ENCODE measurements around the gene KLHDC9. TPM values are rescaled to one million over a fixed set of nuclear protein-coding genes. Genes with fewer than 3 reads are reported as not detected.

KLHDC9 gene
- polyA plus RNA-seq, 12 donors = 0.32 to 1.7 (median 0.73) TPM; not detected in 3

GRCh38 chr1:161130266-161130665 is 32.1 kb downstream of the KLHDC9 start:
- no peak for DNase-seq

GRCh38 chr1:161131523-161132409 is 33.6 kb downstream of the KLHDC9 start:
- peak; percentile 55 for DNase-seq

DNA sequence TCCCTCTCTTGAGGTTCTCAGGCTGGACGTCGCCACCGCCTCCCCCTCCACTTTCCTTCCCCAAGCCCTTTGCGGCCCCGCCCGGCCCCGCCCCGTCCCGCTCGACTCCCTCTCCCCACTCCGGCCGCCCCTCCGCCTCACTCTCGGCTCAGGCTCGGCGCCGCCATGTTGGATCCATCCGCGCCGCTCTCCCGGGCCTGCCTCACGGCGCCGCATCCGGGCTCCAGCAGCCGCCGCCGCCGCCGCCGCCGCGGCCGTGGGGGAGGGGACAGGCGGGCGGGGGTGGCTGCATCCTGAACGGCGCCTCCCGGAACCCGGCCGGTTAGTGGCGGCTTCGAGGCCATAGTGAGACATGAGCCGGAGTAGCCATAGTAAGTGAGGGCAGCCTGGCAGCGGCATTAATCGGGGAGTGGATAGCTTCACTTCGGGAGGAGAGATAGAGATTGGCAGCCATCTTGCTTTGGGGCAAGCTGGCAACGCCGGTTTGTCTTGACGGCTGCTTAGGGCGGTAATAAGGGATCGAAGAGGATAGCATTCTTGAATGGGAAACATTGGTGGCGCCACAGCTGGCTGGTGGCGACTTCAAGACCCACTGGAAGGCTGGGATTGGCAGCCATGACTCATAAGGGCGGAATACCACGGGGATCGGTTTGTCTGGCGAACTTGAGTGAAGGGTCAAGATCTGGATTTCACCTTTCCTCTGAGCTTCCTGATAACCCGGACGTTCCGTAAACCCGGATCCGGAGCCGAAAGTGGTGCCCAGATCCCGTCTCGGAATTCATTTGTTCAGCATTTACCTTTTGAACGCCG is 34.5 kb downstream of the KLHDC9 start, which contains the start of gene DEDD:
Gene DEDD, minus strand, starts transcription at position 258 of the 810 bp plus-strand sequence. CDS start 8,205 bp downstream, outside the sequence.
- DNase-seq = peak; percentile 94

GRCh38 chr1:161133220-161133740 is 35.1 kb downstream of the KLHDC9 start:
- DNase-seq = no peak

GRCh38 chr1:161137881-161138280 is 39.7 kb downstream of the KLHDC9 start:
- DNase-seq = no peak

- no peak for DNase-seq
Measured at GRCh38 chr1:161138431-161138830, 40.3 kb downstream of the KLHDC9 start.

DNA sequence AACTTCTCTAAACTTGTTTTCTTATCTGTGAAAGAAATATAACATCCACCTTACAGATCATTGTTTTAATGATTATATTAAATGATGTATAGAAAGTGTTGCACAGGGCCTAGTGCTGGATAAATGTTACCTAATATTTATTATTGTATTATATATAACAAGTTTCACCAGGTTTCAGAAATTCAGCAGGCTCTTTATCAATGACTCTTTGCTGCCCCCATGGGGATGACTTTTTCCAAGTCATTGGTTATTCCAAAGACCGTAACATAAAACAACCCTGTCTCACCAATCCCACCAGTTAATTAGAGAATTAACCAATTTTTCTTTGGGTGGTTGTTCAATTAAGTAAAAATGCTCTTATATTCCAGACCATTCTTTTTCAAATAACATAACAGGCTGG is 41.6 kb downstream of the KLHDC9 start:
- DNase-seq = no peak

DNA sequence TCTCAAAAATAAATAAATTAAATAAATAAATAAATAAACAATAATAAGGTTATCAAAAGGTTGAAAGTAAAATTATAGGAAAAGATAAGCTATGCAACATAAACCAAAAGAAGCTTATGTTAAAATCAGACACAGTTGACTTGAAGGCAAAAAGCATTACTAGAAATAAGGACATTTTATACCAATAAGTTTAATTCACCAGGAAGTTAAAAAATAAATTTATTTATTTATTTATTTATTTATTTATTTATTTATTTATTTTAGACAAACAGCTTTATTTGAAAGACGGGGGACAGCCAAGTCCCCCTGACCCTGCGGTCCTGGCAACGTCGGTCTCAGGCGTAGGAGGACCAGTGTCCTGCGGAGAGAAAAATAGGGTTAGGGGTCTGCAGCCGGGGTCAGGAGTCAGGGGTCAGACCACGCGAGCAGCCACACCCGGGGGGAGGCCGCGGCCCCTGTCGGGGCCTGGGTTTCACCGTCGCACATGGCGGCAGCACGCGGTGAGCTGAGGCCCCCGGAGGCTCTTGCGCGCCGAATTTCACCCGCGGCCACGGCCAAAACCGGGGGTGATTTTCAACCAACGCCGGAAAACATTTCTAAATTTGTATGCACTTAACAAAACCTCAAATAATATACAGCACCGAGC is 42.7 kb downstream of the KLHDC9 start:
- no peak for DNase-seq

DNA sequence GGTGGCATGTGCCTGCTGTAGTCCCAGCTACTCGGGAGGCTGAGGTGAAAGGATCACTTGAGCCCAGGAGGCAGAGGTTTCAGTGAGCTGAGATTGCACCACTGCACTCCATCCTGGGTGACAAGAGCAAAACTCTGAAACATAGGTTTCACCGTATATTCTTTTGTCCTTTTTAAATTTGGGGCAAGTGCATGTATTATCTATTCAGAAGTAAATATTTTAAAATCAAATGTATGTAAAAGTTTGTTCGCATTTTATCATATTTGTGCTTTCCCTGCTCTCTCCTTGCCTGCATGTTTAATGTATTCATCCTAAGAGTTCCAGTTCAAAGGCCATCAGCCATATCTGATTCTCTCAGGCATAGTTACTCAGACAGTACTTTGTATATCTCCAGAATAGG is 47.7 kb downstream of the KLHDC9 start:
- no peak for DNase-seq

Other genes starting within 250 kb of the KLHDC9 start
- 1 to 10 TPM in 3 of 12 donors, under 1 TPM in 6, not detected in 3; 0.09 to 5.6 (median 0.36) TPM for gene CD244, start 235.5 kb upstream of the KLHDC9 start, polyA plus RNA-seq (ENCODE audit: insufficient read length in 12 of 12)
- 10 to 100 TPM in 1 of 12 donors, 1 to 10 TPM in 1, under 1 TPM in 6, not detected in 4; 0.16 to 29.3 (median 0.35) TPM for gene ITLN1, start 213.2 kb upstream of the KLHDC9 start, polyA plus RNA-seq (ENCODE audit: insufficient read length in 12 of 12)
- under 1 TPM in 1 of 12 donors, not detected in 11; 0.36 TPM for gene ITLN2, start 143.6 kb upstream of the KLHDC9 start, polyA plus RNA-seq (ENCODE audit: insufficient read length in 12 of 12)
- 10 to 100 TPM in 11 of 12 donors, not detected in 1; 11.5 to 40.4 (median 16.3) TPM for gene F11R, start 77.2 kb upstream of the KLHDC9 start, polyA plus RNA-seq (ENCODE audit: insufficient read length in 12 of 12)
- gene TSTD1, start 59.4 kb upstream of the KLHDC9 start, polyA plus RNA-seq (ENCODE audit: insufficient read length in 12 of 12) = 10 to 100 TPM in 11 of 12 donors, not detected in 1; 18.6 to 33.2 (median 23.2) TPM
- 10 to 100 TPM in 11 of 12 donors, not detected in 1; 24.8 to 51.5 (median 33.4) TPM for gene USF1, start 52.4 kb upstream of the KLHDC9 start, polyA plus RNA-seq (ENCODE audit: insufficient read length in 12 of 12)
- gene ARHGAP30, start 28.5 kb upstream of the KLHDC9 start, polyA plus RNA-seq (ENCODE audit: insufficient read length in 12 of 12) = 10 to 100 TPM in 1 of 12 donors, 1 to 10 TPM in 10, not detected in 1; 1.8 to 12.9 (median 2.9) TPM
- 10 to 100 TPM in 2 of 12 donors, 1 to 10 TPM in 1, under 1 TPM in 5, not detected in 4; 0.04 to 28.3 (median 0.19) TPM for gene NECTIN4, start 8.8 kb upstream of the KLHDC9 start, polyA plus RNA-seq (ENCODE audit: insufficient read length in 12 of 12)
- gene PFDN2, start 19.7 kb downstream of the KLHDC9 start, polyA plus RNA-seq (ENCODE audit: insufficient read length in 12 of 12) = 10 to 100 TPM in 11 of 12 donors, not detected in 1; 51.9 to 78.1 (median 63.6) TPM
- gene NIT1, start 19.7 kb downstream of the KLHDC9 start, polyA plus RNA-seq (ENCODE audit: insufficient read length in 12 of 12) = 10 to 100 TPM in 11 of 12 donors, not detected in 1; 25.2 to 35.4 (median 30.8) TPM
- 10 to 100 TPM in 11 of 12 donors, not detected in 1; 36.3 to 54.8 (median 45.0) TPM for gene DEDD, start 34.3 kb downstream of the KLHDC9 start, polyA plus RNA-seq (ENCODE audit: insufficient read length in 12 of 12)
- gene UFC1, start 55.6 kb downstream of the KLHDC9 start, polyA plus RNA-seq (ENCODE audit: insufficient read length in 12 of 12) = 100 to 1,000 TPM in 8 of 12 donors, 10 to 100 TPM in 3, not detected in 1; 90.7 to 129 (median 108) TPM
- 10 to 100 TPM in 11 of 12 donors, not detected in 1; 20.4 to 33.1 (median 29.1) TPM for gene USP21, start 61.1 kb downstream of the KLHDC9 start, polyA plus RNA-seq (ENCODE audit: insufficient read length in 12 of 12)
- gene PPOX, start 68.1 kb downstream of the KLHDC9 start, polyA plus RNA-seq (ENCODE audit: insufficient read length in 12 of 12) = 10 to 100 TPM in 11 of 12 donors, not detected in 1; 14.1 to 38.7 (median 23.6) TPM
- 10 to 100 TPM in 11 of 12 donors, not detected in 1; 18.8 to 41.2 (median 24.5) TPM for gene B4GALT3, start 79.1 kb downstream of the KLHDC9 start, polyA plus RNA-seq (ENCODE audit: insufficient read length in 12 of 12)
- 10 to 100 TPM in 8 of 12 donors, 1 to 10 TPM in 3, not detected in 1; 7.2 to 14.7 (median 10.8) TPM for gene ADAMTS4, start 100.7 kb downstream of the KLHDC9 start, polyA plus RNA-seq (ENCODE audit: insufficient read length in 12 of 12)
- gene NDUFS2, start 104.0 kb downstream of the KLHDC9 start, polyA plus RNA-seq (ENCODE audit: insufficient read length in 12 of 12) = 100 to 1,000 TPM in 10 of 12 donors, 10 to 100 TPM in 1, not detected in 1; 92.6 to 165 (median 136) TPM
- 10 to 100 TPM in 10 of 12 donors, not detected in 2; 12.5 to 37.0 (median 18.9) TPM for gene FCER1G, start 116.9 kb downstream of the KLHDC9 start, polyA plus RNA-seq (ENCODE audit: insufficient read length in 12 of 12)
- gene APOA2, start 125.3 kb downstream of the KLHDC9 start, polyA plus RNA-seq (ENCODE audit: insufficient read length in 12 of 12) = 10 to 100 TPM in 1 of 12 donors, 1 to 10 TPM in 6, under 1 TPM in 2, not detected in 3; 0.57 to 57.1 (median 1.4) TPM
- gene TOMM40L, start 127.7 kb downstream of the KLHDC9 start, polyA plus RNA-seq (ENCODE audit: insufficient read length in 12 of 12) = 10 to 100 TPM in 4 of 12 donors, 1 to 10 TPM in 7, not detected in 1; 7.2 to 40.3 (median 9.4) TPM
- 1 to 10 TPM in 5 of 12 donors, under 1 TPM in 5, not detected in 2; 0.40 to 2.1 (median 1.1) TPM for gene NR1I3, start 139.8 kb downstream of the KLHDC9 start, polyA plus RNA-seq (ENCODE audit: insufficient read length in 12 of 12)
- gene PCP4L1, start 160.4 kb downstream of the KLHDC9 start, polyA plus RNA-seq (ENCODE audit: insufficient read length in 12 of 12) = 1 to 10 TPM in 1 of 12 donors, under 1 TPM in 8, not detected in 3; 0.14 to 1.0 (median 0.38) TPM
- gene MPZ, start 211.6 kb downstream of the KLHDC9 start, polyA plus RNA-seq (ENCODE audit: insufficient read length in 12 of 12) = 10 to 100 TPM in 8 of 12 donors, 1 to 10 TPM in 3, not detected in 1; 5.7 to 39.9 (median 13.9) TPM
- 100 to 1,000 TPM in 11 of 12 donors, 10 to 100 TPM in 1; 91.3 to 429 (median 132) TPM for gene SDHC, start 216.0 kb downstream of the KLHDC9 start, polyA plus RNA-seq (ENCODE audit: insufficient read length in 12 of 12)